Activated naive CD4-positive, alpha-beta T cell (primary cell): ENCODE data around the gene SPON2.

Experiments
- DNase-seq, 4 experiments: peaks; one replicate each; lab custom pipeline; 2025; lab: John Stamatoyannopoulos, UW

Gene SPON2

DNA sequence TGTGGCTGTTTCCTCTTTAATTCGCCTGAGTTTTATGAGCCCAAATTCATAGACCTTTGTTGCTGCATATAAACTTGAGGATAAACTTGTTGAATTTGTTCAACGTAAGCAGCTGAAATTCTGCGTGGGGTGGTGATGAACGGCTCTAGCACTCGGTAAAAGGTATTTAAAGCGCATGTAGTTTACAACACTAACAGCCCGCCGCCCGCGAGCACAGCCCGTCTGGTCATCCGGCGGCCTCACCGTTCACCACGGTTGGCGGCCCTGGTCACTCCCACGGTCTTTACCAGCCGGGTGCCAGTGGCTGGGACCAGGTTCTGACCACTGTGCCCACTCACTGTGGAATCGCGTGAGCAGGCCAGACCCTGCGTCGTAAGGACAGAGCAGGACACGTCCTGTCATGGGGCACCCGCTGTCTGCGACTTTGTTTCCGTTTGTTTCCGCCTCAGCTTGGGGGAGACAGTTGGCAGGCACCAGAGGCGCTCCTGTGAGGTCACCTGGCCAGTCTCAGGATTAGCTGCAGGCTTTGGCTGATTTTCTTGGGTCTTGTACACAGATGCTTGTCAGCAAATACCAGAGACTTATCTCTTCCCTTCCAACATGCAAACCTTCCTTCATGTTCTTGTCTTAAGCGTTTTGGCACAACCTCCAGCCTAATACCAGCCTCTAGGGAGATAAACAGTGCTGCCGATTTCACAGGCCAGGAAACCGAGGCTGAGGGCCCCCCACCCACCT lies 36.8 kb upstream of the SPON2 start:
- DNase-seq, result no peak

DNA sequence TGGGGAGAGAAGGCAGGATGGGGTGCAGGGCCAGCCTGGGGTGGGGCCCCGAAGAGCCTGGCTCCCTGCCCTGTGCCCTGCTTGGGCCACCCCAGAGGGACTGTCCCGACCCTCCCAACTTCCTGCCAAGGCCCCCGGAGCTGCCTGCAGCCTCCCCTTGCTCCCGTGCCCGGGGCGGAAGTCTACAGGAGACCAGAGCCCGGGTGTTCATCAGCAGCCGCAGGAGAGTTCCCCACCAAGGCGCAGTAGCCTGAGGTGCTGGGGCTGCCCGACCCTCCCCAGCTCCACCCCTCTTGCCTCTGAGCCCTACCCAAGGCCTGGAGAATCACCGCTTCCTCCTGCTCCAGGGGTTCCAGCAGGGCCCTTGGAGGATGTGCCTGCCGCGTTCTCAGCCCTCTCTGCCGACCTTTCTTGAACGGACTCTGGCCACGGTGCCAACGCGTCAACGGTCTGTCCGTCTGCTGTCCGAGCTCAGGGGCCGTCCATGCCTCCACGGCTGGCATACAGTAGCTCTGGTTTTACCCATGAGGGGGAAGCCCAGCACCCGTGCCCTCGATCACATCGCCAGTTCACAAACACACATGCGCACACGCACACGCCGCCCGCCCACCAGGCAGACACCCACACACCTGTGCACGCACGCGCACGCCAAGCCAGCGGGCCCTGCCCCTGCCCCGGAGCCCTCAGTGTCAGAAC lies 36.0 kb upstream of the SPON2 start:
- DNase-seq, result no peak

DNA sequence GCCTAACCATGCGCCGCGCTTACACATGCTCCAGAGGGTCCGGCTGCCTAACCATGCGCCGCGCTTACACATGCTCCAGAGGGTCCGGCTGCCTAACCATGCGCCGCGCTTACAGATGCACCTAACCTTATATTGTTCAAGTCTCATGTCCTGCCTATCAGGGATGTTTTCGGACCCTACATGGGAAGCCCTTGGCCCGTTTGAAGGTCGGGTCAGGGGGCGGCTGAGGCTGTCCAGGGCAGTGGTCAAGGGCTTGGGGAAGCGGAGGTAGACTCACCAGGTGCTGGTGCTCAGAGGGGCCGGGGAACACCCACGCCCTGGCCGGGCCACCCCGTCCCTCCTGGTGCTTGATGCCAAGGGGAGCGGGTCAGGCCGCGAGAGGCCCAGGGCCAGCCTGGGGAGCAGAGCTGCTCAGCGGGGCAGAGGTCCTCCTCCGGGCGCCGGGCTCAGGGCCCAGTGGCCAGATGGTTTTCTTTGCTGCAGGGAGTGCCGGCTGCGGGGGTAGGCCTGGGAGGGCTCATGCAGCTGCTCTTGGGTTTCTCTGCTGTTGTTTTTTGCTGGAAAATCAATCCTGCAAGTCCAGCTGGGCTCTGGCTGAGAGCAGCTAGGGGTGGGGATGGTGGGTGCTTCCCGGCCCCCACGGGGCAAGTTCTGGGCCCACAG lies 35.4 kb upstream of the SPON2 start:
- no peak for DNase-seq

DNA sequence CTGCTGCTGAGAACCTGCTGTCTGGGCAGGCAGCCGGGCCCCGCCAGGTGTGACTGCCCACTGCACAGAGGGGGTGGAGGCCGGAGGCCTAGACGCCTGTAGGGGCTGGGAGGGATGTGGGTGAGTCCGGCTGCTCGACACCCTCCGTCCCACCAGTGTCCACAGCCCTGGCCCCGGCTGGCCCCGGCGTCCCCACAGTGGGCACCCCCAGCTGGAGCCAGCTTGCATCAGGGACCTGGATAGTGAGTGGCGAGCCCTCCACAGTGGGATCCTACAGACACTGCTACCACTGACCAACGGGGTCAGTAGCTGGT lies 34.7 kb upstream of the SPON2 start:
- DNase-seq, result no peak

DNA sequence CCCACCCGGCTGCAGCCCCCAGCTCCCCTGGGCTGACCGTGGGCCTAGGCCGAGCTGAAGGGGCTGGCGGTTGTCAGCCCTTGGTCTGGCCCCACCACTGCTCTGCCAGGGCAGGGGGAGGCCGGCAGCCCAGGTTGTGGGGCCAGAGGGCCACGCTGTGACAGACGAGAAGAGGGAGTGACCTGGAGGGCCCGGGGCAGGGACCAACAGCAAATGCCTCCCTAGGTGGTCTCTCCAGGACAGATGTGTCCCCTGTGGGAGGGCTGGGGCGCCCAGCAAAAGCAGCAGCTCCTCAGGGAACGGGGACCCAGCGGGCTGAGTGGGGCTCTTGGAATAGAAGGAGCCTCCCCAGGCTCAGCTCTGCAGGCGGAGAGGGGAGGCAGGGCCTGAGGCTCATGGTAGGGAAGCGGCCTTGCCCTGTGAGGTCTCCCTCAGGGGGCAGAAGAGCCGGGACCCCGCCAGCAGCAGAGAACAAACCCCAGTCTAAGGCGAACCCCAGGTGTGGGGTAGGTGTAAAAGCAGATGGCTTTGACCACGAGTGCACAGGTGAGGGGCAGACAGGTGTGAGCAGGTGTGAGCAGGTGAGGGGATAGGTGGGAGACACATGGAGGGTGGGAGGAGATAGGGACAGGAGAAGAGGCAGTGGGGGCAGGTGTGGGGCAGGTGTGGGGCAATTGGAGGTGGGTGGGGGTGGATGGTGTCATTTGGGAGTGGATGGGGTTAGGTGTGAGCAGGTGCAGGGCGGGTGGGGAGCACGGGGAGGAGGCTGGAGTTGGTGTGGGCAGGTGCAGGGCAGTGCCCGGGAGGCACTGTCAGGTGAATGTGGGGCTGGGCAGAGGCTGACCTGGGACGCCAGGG lies 34.1 kb upstream of the SPON2 start:
- no peak for DNase-seq

DNA sequence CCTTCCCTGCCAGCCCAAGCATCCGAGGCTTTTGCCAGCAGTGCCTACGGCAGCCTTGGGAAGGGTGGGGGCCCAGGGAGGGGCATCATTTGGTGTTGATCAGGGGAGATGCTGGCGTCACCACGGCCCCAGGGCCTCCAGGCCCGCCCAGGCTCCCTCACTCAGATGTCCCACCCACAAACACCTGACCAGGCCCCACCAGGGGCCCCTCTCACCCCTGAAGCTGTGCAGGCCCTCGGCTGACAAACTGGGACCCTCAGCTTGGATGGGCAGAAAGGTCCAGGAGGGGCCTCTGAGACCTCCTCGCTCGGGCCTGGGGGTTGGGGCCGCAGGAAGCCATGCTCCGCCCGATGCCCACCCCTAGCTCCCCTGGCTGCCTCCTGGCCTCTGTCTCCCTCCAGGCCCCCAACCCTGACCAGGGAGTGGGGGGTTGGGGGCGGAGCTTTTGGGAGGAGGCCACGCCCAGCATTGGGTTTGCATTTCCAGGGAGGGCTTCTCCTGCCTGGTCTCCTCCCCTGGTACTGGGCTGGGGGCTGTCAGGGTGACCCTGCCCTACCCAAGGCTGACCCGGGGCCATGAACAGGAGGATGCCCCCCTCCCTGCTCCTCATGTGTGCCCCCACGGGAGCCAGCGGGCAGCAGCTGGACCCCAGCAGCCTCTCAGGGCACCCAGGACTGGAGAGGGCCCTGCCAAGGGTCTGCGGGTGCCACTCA lies 33.4 kb upstream of the SPON2 start:
- no peak for DNase-seq

DNA sequence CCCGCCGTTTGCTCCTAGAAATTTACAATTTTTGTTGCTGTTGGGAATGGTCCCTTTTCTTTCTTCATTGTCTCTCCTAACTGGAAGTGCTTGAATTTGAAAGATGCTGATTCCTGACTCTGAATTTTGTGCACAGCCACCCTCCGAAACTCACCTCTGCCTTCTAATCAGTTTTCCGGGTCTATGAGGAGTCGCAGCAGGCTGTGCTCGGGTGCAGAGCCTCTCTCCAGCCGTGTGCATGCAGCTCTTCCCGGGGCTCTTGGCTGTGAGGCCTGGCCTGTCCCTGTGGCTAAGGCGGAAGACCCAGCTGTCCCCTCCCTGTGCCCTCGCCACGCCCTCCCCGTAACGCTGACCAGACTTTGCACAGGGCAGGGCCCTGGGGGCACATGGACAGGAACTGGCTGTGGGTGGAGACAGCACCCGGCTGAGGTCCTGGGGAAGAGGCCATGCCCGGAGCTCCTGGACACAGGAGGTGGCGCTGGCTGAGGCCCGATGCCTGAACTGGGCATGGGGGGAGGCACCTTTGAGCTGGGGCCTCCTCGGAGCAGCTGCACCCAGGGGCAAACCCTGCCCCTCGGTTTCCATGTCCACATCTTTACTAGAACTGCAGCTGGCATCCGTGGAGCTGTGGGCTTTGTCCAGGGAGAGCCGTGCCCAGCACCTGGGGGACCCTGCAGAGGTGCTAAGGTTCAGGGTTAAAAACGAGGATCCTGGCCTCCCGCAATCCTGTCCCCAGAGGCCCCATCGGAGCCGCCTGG lies 32.6 kb upstream of the SPON2 start:
- DNase-seq, result no peak

DNA sequence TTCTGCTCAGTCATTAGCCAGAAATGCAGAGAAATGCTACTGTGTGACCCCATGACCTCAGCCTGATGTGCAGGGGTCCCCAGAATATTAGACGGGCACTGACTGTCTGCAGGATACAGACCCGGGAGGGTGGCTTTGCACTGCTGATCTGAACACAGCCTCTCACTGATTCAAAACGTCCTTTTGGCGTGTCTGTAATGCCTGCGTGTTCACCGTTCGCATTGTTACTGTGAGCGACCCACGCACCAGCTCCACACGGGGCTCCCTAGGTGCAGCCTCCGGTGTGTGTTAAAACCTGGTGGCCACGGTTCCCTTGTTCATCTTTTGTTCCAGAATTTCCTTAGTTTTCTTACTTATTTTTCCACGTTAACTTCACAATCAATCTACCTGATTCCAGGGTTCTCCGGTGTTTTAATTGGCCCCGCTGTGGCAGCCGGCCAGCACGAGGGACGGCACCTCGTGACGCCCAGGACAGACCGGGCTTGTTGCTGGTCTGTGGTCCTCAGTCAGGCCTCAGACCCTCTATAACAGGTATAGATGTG lies 32.0 kb upstream of the SPON2 start:
- DNase-seq, result no peak

DNA sequence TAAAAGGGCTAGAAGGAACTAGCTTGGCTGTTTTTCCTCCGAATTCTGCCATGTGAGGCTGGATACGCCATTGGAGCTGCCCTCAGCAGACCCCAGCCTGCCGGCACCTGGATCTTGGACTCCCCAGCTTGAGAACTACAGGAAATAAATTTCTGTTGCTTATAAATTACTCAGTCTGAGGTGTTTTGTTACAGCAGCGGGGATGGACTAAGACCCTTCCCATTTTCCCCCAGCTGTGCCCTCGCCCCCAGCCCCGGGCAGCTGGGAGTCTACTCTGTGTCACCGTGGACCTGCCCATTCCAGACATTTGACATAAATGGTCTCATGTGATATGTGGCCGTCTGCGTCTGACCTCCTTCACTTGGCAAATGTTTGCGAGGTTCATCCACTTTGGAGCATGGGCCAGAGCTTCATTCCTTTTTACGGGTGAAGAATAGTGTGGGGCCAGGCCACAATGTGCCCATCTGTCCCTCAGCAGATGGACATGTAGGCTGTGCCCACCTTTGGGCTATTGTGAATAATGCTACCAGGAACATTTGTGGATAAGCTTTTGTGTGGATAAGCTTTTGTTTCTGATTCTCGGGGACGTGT lies 30.7 kb upstream of the SPON2 start:
- DNase-seq, result no peak

DNA sequence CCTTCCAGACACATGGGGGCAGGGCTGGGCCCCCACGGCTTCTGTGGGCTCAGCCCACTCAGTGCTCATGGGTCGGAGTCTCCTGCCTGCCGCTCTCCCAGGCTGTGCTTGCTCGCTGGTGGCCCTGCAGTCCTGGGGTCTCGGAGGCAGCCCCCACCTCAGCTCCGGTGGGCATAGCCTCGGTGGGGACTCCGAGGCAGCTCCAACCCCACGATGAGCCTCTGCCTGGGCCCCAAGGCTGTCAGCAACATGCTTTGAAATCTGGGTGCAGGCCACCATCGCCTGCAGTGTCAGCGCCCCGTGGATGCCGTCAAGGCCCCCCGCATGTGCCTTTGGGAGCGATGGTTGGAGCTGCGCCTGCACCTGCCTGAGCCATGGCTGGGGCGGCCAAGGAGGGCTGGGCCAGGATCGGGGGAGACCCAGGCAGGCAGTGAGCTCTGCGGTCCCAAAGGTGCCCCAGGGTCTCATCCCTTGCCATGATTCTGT lies 30.2 kb upstream of the SPON2 start:
- DNase-seq, result no peak

DNA sequence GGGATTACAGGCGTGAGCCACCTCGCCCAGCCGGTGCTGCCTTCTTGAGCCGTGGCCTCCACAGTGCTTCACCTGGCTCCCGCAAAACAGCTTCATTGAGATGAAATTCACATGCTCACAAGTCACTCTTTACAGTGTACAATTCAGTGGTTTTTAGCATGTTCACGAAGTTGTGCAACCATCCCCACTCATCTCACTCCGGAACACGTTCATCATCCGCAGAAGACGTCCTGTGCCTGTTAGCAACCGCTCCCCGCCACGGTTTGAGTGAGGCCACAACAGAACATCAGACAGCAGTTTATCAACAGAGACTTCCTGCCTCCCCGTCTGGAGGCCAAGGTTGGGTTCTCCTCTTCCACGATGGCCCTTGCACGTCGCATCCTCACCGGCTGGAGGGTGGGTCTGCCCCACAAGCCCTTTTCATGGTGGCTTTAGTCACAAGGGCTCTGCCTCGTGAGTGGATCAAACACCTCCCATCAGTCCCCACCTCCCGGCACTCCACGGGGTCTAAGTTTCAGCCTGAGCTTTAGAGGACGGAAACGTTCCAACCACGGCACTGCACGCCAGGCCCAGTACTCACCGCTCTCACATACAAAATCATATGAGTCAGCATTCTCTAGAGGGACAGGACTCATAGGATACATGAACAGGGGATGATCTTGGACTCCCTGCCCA lies 29.6 kb upstream of the SPON2 start:
- DNase-seq, result peak in 2 of 4 experiments; percentile 69 to 70

DNA sequence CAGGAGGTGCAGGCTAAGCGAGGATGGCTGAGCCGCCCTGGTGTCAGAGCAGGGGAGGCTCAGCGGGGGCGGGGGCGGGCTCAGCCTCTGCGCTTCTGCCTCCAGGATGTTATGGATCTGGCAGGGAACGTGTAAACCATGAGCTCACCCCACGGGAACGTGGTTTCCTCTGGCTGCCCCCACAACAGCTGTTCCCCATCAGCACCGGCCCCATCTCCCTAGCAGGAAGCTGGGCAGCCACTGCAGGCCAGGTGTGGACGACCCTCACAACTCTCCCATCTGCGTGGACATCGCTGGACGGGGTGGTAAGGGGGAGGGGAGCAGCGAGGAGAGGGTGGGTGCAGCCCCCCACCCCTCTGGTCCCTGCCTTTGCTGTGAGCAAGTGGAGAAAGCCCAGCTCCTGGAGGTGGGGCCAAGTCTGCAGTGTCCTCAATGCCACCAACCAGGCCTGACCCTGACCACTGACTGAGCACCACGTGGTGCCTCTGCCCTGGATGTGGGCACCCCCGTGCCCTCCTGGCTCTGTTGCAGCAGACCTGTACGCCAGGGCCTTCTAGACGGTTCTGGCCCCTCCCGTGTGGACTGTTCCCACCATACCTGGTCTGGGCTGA lies 28.1 kb upstream of the SPON2 start:
- DNase-seq, result no peak

DNA sequence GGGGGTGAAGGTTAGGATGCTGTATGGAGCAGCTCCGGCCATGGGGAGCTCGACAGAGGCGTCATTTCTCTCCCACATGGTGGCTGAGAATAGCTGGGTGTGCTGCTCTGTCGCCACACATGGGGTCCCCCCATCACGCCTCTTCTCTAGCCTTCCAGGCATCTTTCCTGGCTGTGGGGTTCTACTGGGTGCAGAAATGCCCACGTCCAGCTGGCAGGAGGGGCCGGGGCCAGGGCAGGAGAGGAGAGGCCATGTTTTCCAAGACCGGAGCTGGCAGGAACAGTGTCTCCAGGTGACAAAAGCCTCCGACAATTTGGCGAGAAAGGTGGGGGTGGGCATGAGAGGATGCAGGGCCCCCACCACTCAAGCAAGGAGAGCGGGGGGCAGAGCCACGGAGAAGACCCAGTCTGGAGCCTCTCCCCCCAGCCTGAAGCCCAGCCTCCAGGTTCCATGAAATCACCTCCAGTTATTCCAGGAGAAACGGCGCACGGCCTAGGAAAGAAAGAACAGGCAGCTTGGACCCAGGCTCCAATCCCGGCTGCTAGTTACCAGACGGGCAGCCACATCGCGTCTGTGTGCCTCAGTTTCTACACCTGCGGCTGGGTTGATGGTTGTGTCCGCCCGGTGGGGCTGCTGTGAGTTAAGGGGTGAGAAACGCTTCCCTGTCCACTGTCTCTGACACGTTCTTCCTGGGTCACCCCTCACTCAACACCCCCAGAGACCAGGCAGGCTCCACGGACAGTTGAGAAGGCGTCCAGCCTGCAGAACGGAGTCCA lies 27.4 kb upstream of the SPON2 start:
- no peak for DNase-seq

DNA sequence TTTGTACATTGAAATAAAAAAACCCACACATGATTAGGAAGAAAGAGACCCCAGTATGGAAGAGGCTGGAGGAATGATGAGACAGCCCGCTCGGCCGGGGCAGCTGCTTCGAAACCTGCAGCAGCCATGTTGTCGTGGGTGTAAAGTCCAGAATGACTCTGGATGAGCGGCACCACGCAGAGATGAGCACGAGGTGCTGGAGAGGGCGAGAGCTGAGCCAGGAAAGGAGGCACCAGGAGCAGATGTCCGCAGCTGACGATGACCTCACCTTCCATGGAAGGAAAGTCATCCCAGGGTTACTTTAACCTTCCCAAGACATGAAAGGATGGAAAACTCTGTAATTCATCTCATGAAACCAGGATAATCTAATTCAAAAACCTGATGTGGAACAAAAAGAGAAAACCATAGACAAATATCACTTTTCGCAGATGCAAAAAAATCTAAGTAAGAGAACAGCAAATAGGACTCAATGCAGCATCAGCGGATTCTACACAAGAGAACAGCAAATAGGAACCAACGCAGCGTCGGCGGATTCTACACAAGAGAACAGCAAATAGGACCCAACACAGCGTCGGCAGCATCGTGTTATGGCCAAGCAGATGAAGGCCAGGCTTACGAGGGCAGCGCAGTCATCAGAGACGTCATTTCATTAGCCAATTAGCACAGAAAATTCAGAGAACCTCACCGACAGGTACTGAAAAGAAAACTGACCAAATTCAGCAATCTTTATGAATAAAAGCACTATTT lies 25.9 kb upstream of the SPON2 start:
- no peak for DNase-seq

DNA sequence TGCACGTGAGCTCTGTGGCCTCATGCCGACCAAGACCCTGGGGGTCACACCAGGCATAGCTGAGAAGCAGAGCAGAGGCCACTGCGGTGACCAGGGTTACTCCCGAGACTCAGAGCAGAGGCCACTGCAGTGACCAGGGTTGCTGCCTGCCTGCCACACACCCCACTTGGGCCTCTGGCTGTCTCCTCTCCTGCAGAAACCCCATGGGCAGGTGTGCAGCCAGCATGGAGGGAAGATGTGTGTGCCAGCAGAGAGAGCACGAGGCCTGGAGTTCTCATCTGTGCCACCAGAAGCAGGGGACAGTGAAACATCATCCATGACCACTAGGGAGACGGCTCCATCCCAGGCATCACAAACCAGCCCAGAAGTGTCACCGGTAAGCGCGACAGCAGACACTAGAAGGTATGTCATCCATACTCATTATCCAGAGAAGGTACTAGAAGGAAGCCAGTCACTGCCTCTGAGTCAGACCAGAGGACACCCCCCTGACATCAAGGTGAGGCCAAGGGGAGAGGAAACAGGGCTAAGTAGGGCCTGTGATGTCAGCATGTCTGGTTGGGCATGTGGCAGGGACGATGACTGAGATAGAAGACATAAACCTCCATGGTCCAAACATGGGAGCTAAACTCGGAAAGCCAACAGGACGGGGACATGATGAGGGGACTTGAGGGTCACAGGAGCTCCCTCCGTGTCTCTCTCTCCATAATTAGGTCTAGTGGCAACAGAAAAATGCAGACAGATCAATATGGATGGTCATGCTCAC lies 24.2 kb upstream of the SPON2 start:
- no peak for DNase-seq

DNA sequence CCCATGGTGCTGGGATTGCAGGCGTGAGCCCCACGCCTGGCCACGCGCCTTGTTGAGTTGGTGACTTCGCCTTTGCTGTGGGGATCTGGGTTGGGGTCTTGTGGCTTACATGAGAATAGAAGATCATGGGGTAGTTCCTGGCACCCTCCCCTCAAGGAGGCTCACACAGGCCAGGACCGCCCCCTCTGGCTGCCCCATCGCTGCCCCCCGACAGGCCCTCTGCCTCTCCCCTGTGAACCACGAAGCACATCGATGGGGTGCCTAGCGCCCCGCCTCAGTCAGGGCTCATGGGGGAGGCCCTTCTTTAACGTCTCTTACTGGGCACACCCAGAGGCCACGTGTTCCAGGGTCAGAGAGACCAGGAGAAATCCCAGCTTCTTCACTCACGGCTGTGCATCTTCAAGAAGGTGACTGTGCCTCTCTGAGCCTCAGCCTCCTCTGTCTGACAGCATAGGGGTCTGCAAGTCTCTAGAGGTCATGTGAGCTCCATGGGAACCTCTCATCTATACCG lies 23.6 kb upstream of the SPON2 start:
- DNase-seq, result no peak
